Common myeloid progenitor, CD34-positive (primary cell): ENCODE results near the gene TWF1.

Source experiments
- CTCF ChIA-PET: fragments of 350-600 bp; sonication (Branson Sonifier 250); formaldehyde crosslinking; loops from one replicate; lab custom pipeline; 2021; ENCODE audit warnings: antibody characterized with exemption; lab: Charles Lee
- POLR2A ChIA-PET: fragments of 350-600 bp; sonication (Branson Sonifier 250); formaldehyde crosslinking; loops from one replicate; lab custom pipeline; 2021; ENCODE audit warnings: antibody characterized with exemption; lab: Charles Lee
- DNase-seq, 3 donors: peaks; one replicate each; pipeline versions ENCODE4 v3.0.0 to v3.0.0-alpha.2; 2013
- H3K27ac ChIP-seq, 2 experiments: 1 replicate in 1 of 2; 2 replicates in 1 of 2; pipeline ENCODE4 v1.7.0; 2013; ENCODE audit warnings: inconsistent platforms in 2 of 2, low read length in 2 of 2, mild to moderate bottlenecking in 2 of 2, low read depth in 1 of 2, moderate library complexity in 1 of 2; ENCODE audit not compliant: severe bottlenecking in 2 of 2, insufficient read depth in 1 of 2, poor library complexity in 1 of 2
- H3K27me3 ChIP-seq, 5 experiments: replicated peaks in 2 of 5; 1 replicate in 3 of 5; 2 replicates in 2 of 5; pipeline versions ENCODE4 v1.6.1 to v1.7.0; 2013; ENCODE audit warnings: low read length in 4 of 5, mild to moderate bottlenecking in 2 of 5, moderate library complexity in 2 of 5, inconsistent platforms in 1 of 5; ENCODE audit not compliant: insufficient read depth in 5 of 5, control insufficient read depth in 4 of 5
- H3K36me3 ChIP-seq, 4 experiments: 1 replicate in 2 of 4; 2 replicates in 2 of 4; pipeline versions ENCODE4 v1.6.1 to v1.7.0; 2013; ENCODE audit warnings: low read length in 3 of 4, control low read depth in 1 of 4, mild to moderate bottlenecking in 1 of 4; ENCODE audit not compliant: control insufficient read depth in 4 of 4, insufficient read depth in 4 of 4
- H3K4me1 ChIP-seq, 4 experiments: 1 replicate in 3 of 4; 2 replicates in 1 of 4; pipeline versions ENCODE4 v1.6.1 to v1.7.1; 2013; ENCODE audit warnings: low read length in 3 of 4, mild to moderate bottlenecking in 3 of 4, control low read depth in 1 of 4, inconsistent platforms in 1 of 4, moderate library complexity in 1 of 4; ENCODE audit not compliant: control insufficient read depth in 4 of 4, insufficient read depth in 4 of 4; ENCODE audit errors: control extremely low read depth in 1 of 4
- H3K4me3 ChIP-seq, 7 experiments: 1 replicate in 4 of 7; 2 replicates in 3 of 7; pipeline versions ENCODE4 v1.5.1 to v1.7.0; 2013; ENCODE audit warnings: mild to moderate bottlenecking in 7 of 7, low read length in 6 of 7, moderate library complexity in 6 of 7, inconsistent platforms in 2 of 7, low read depth in 2 of 7, control low read depth in 1 of 7; ENCODE audit not compliant: insufficient read depth in 4 of 7, control insufficient read depth in 1 of 7; ENCODE audit errors: extremely low read depth in 1 of 7
- H3K9me3 ChIP-seq, 5 experiments: 1 replicate in 4 of 5; 2 replicates in 1 of 5; pipeline versions ENCODE4 v1.6.1 to v1.7.1; 2013; ENCODE audit warnings: low read length in 4 of 5, mild to moderate bottlenecking in 2 of 5, inconsistent platforms in 1 of 5, low read depth in 1 of 5, moderate library complexity in 1 of 5; ENCODE audit not compliant: control insufficient read depth in 4 of 5, insufficient read depth in 2 of 5; ENCODE audit errors: control extremely low read depth in 1 of 5
- WGBS: methylation state at CpG from one replicate; pipeline ENCODE4 v1.1.5; 2013; ENCODE audit not compliant: insufficient coverage; 5-methylcytosine and 5-hydroxymethylcytosine counted together

TWF1 gene

DNA sequence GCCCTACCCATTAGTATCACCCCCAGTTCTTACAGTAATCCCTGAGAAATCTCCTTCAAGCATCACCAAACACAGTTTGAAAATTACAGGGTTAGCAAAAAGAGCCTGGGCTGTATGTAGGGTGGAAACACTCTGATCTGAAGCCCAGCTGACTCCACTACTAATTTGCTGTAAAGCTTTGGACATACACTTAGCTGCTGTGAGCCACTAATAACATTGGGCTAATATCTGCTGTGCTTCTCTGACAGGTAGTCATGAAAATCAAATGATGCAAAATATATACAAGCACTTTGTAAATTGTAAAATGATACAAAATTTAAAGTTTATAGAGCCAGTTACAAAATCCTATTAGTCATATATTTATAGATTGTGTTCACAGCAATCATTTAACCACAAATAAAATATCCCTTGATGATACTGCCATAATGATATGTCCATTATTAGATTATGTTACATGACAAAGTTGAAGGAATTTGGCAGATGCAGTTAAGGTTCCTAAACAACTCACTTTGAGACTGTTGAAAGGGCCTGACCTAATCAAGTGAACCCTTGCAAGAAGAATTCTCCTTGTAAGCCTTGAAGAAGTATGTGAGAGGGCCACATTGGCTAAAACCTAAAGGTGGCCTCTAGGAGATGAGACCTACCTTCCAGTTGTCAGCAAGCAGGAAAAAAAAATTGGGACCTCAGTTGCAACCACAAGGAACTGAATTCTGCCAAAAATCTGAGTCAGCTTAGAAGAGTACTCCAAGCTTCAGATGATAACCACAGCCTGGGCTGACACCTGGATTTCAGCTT, 19.0 kb downstream of the TWF1 start:
- peaks cover 13 to 56% (median 31%) of the 10 kb centered on the region in 4 experiments for H3K36me3 ChIP-seq
- POLR2A ChIA-PET: no interaction called here
- CTCF ChIA-PET: interaction anchor here (1.0 to 1.4 kb wide), 3 partner anchors 9 to 19 kb away, joined by 3 to 4 read pairs (median 3); partner anchors contain the start of gene TWF1

DNA sequence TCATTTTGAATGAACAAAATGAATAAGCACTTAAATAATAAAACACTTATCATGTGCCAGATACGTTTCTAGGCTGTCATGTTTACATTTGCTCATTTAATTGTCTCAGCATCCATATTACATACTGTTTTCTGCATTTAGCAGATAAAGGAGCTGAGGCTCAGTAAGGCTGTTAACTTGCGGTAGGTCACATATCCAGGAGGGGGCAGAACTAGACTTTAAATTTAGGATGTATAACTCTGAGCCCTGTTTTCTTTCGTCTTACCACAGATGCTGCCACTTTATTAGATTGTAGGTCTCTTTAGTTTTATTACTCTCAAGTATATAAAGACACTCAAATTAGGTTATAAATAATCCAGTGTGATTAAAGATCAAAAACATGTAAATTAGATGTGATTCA, 29.6 kb downstream of the TWF1 start:
- peaks cover 25 to 70% (median 40%) of the 10 kb centered on the region in 4 experiments for H3K36me3 ChIP-seq
- no peak overlapping the region for H3K27ac ChIP-seq
- peak; percentile 27 to 66 (median 60) for DNase-seq
- CTCF ChIA-PET: interaction anchor here (0.6 to 4.6 kb wide), 10 partner anchors 10 to 395 kb away, joined by 3 to 43 read pairs (median 3); partner anchors contain the start of gene TWF1
- POLR2A ChIA-PET: no interaction called here
- no peaks in the 10 kb centered on the region for H3K4me1 ChIP-seq
- H3K4me3 ChIP-seq: no peak overlapping the region
- no peaks in the 10 kb centered on the region for H3K9me3 ChIP-seq
- WGBS: no CpG with 5 or more reads among the region's 3 CpGs
- H3K27me3 ChIP-seq: no peaks in the 10 kb centered on the region

More for the DNA sequence above, 19.0 kb downstream of the TWF1 start:
- Histone ChIP-seq H3K4me3 (no peak overlapping the region), H3K4me1 (no peaks in the 10 kb centered on the region), H3K27me3 (no peaks in the 10 kb centered on the region), H3K9me3 (no peaks in the 10 kb centered on the region), H3K27ac (no peak overlapping the region)
- DNase-seq: no peak

- no peak overlapping the region for H3K27ac ChIP-seq
- no peaks in the 10 kb centered on the region for H3K27me3 ChIP-seq
- peaks cover 11 to 29% (median 23%) of the 10 kb centered on the region in 4 experiments for H3K36me3 ChIP-seq
- peaks cover 0 to 3% (median 0%) of the 10 kb centered on the region in 5 experiments for H3K9me3 ChIP-seq
- ChIA-PET CTCF (interaction anchor here (1.1 kb wide), 1 partner anchor 9 kb away, joined by 4 read pairs; no protein-coding TSS in a partner anchor), POLR2A (no interaction called here)
- DNase-seq: no peak
- peaks cover 0 to 12% (median 5%) of the 10 kb centered on the region in 4 experiments for H3K4me1 ChIP-seq
- H3K4me3 ChIP-seq: no peak overlapping the region
Measured at GRCh38 chr12:43766291-43766690, 39.8 kb downstream of the TWF1 start.

- ChIA-PET CTCF (no interaction called here), POLR2A (no interaction called here)
- Histone ChIP-seq H3K27ac (no peak overlapping the region), H3K9me3 (no peaks in the 10 kb centered on the region), H3K27me3 (no peaks in the 10 kb centered on the region), H3K4me1 (peaks cover 12 to 29% (median 20%) of the 10 kb centered on the region in 4 experiments), H3K36me3 (peaks cover 5 to 13% (median 11%) of the 10 kb centered on the region in 4 experiments), H3K4me3 (no peak overlapping the region)
- DNase-seq: no peak
Measured at GRCh38 chr12:43764528-43764927, 41.6 kb downstream of the TWF1 start.

DNA sequence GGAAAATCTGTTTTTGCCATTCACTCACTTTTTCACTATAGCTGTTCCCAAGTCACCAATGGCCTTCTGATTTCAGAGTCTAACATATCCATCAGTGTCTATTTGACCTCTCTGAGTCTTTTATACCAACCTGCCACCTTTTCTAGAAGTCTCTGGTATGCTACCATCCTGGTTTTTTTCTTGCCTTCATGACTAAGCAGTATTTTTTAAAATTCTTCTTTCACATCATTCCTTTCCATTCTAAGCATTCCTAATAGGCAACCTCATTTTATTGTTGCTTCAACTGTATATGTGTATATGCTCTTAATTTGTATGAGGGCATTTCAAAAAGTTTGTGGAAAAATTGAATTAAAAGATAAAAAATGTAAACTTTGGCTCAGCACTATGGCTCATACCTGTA, 42.3 kb downstream of the TWF1 start:
- ChIA-PET POLR2A (no interaction called here), CTCF (interaction anchor here (0.7 to 1.5 kb wide), 2 partner anchors 14 to 38 kb away, joined by 3 to 4 read pairs; no protein-coding TSS in a partner anchor)
- Histone ChIP-seq H3K27me3 (no peaks in the 10 kb centered on the region), H3K27ac (no peak overlapping the region), H3K4me1 (peaks cover 12 to 32% (median 22%) of the 10 kb centered on the region in 4 experiments), H3K9me3 (no peaks in the 10 kb centered on the region), H3K4me3 (no peak overlapping the region), H3K36me3 (peaks cover 3 to 8% (median 7%) of the 10 kb centered on the region in 4 experiments)
- no peak for DNase-seq

GRCh38 chr12:43762596-43762995, 43.5 kb downstream of the TWF1 start:
- H3K4me3 ChIP-seq: no peak overlapping the region
- ChIA-PET POLR2A (no interaction called here), CTCF (interaction anchor here (0.8 to 1.5 kb wide), 3 partner anchors 18 to 120 kb away, joined by 3 to 4 read pairs (median 3); no protein-coding TSS in a partner anchor)

GRCh38 chr12:43761500-43761899, 44.6 kb downstream of the TWF1 start:
- DNase-seq: no peak
- peaks cover 2 to 5% (median 3%) of the 10 kb centered on the region in 4 experiments for H3K36me3 ChIP-seq
- H3K4me1 ChIP-seq: peaks cover 19 to 40% (median 30%) of the 10 kb centered on the region in 4 experiments
- CTCF ChIA-PET: no interaction called here
- H3K9me3 ChIP-seq: no peaks in the 10 kb centered on the region
- no peaks in the 10 kb centered on the region for H3K27me3 ChIP-seq
- no peak overlapping the region for H3K27ac ChIP-seq
- POLR2A ChIA-PET: no interaction called here
- H3K4me3 ChIP-seq: no peak overlapping the region

More at GRCh38 chr12:43762596-43762995, 43.5 kb downstream of the TWF1 start:
- DNase-seq: no peak
- Histone ChIP-seq H3K4me1 (peaks cover 19 to 38% (median 29%) of the 10 kb centered on the region in 4 experiments), H3K9me3 (no peaks in the 10 kb centered on the region), H3K27ac (no peak overlapping the region), H3K27me3 (no peaks in the 10 kb centered on the region), H3K36me3 (peaks cover 2 to 5% (median 3%) of the 10 kb centered on the region in 4 experiments)
